Thyroid gland (tissue), 4 donors: ENCODE measurements around the gene NEK6. TPM values are rescaled to one million over a fixed set of nuclear protein-coding genes. Genes with fewer than 3 reads are reported as not detected.

Experiments used
- DNase-seq, 2 donors: peaks; one replicate each; pipeline ENCODE4 v3.0.0-alpha.2; 2019
- H3K27ac ChIP-seq, 3 donors: fragments of 200-600 bp; sonication (generic); 1 replicate in 2 of 3; 2 replicates in 1 of 3; pipeline ENCODE4 v1.5.1; 2016 to 2019; ENCODE audit warnings: mild to moderate bottlenecking in 1 of 3, moderate library complexity in 1 of 3
- H3K27me3 ChIP-seq: fragments of 200-600 bp; sonication (generic); one replicate; pipeline ENCODE4 v1.5.1; 2019
- H3K36me3 ChIP-seq, 2 donors: fragments of 200-600 bp; sonication (generic); one replicate each; pipeline ENCODE4 v1.5.1; 2016 to 2019
- H3K4me1 ChIP-seq, 2 donors: fragments of 200-600 bp; sonication (generic); one replicate each; pipeline ENCODE4 v1.5.1; 2017 to 2019
- H3K4me3 ChIP-seq, 3 donors: fragments of 200-600 bp; sonication (generic); replicated peaks in 1 of 3; 1 replicate in 2 of 3; 2 replicates in 1 of 3; pipeline ENCODE4 v1.5.1; 2016; ENCODE audit warnings: mild to moderate bottlenecking in 1 of 3
- H3K9me3 ChIP-seq: fragments of 200-600 bp; sonication (generic); one replicate; pipeline ENCODE4 v1.5.1; 2017
- CTCF ChIP-seq, 6 experiments: fragments of 200-600 bp in 3 of 6; fragments of 450-650 bp in 3 of 6; sonication (generic) in 3 of 6; IDR thresholded peaks; one replicate each; pipeline ENCODE4 v1.5.1; 2016 to 2019; ENCODE audit warnings: antibody characterized with exemption in 6 of 6, mild to moderate bottlenecking in 2 of 6, inconsistent platforms in 1 of 6, moderate library complexity in 1 of 6
- POLR2A ChIP-seq, 2 donors: fragments of 450-650 bp; IDR thresholded peaks; one replicate each; pipeline ENCODE4 v1.6.1; 2017; ENCODE audit warnings: antibody characterized with exemption in 2 of 2, mild to moderate bottlenecking in 2 of 2, moderate library complexity in 1 of 2
- WGBS, 2 donors: methylation state at CpG; one replicate each; pipeline ENCODE4 v1.1.5; 2017; 5-methylcytosine and 5-hydroxymethylcytosine counted together
- intact Hi-C: fragments of 100-400 bp; cut with DNase I; formaldehyde crosslinking; loops from one replicate; pipeline ENCODE4 v1.15.1; 2023
- total RNA-seq, 4 donors: library from RNA; depleted of rRNA; stranded (reverse); fragments of >200 nt; gene quantifications; one replicate each; pipeline ENCODE4 v1.2.3, GENCODE V29; 2016

The NEK6 gene
- total RNA-seq, 4 donors from 2014 or later: 10.7 to 12.8 (median 11.0) TPM

- Histone ChIP-seq H3K4me3 (no peak overlapping the region), H3K36me3 (no peaks in the 10 kb centered on the region), H3K4me1 (peaks cover 8 to 24% of the 10 kb centered on the region in 2 donors), H3K27ac (no peak overlapping the region), H3K27me3 (no peaks in the 10 kb centered on the region), H3K9me3 (no peaks in the 10 kb centered on the region)
- TF ChIP-seq POLR2A (IDR thresholded peaks at IDR 0.05) (no peak), CTCF (IDR thresholded peaks at IDR 0.05) (no peak)
- 84 to 87% methylated on average over 9 of the region's 9 CpGs for WGBS, 2 donors
- no peak for DNase-seq
- intact Hi-C loops: no loop called here
Measured at GRCh38 chr9:124272979-124273378, 15.2 kb downstream of the NEK6 start.

- H3K27ac ChIP-seq: no peak overlapping the region
- H3K4me1 ChIP-seq: peaks cover 6 to 21% of the 10 kb centered on the region in 2 donors
- WGBS, 2 donors: 84 to 91% methylated on average over 21 of the region's 21 CpGs
- no peak overlapping the region for H3K4me3 ChIP-seq
- H3K27me3 ChIP-seq: no peaks in the 10 kb centered on the region
- DNase-seq: no peak
- H3K9me3 ChIP-seq: no peaks in the 10 kb centered on the region
- intact Hi-C loops: no loop called here
- H3K36me3 ChIP-seq: no peaks in the 10 kb centered on the region
- TF ChIP-seq CTCF (IDR thresholded peaks at IDR 0.05) (no peak), POLR2A (IDR thresholded peaks at IDR 0.05) (no peak)
Measured at GRCh38 chr9:124273427-124274160, 15.8 kb downstream of the NEK6 start.

- Histone ChIP-seq H3K4me1 (peaks cover 9 to 23% of the 10 kb centered on the region in 2 donors), H3K27ac (no peak overlapping the region), H3K4me3 (no peak overlapping the region), H3K27me3 (no peaks in the 10 kb centered on the region), H3K9me3 (no peaks in the 10 kb centered on the region), H3K36me3 (no peaks in the 10 kb centered on the region)
- DNase-seq: no peak
- 86 to 100% methylated on average over 6 of the region's 6 CpGs for WGBS, 2 donors
- TF ChIP-seq CTCF (IDR thresholded peaks at IDR 0.05) (no peak), POLR2A (IDR thresholded peaks at IDR 0.05) (no peak)
- intact Hi-C loops: no loop called here
Measured at GRCh38 chr9:124274226-124274625, 16.5 kb downstream of the NEK6 start.

- TF ChIP-seq POLR2A (IDR thresholded peaks at IDR 0.05) (no peak), CTCF (IDR thresholded peaks at IDR 0.05) (no peak)
- Histone ChIP-seq H3K4me3 (no peak overlapping the region), H3K4me1 (peaks cover 14 to 28% of the 10 kb centered on the region in 2 donors), H3K27me3 (no peaks in the 10 kb centered on the region), H3K9me3 (no peaks in the 10 kb centered on the region), H3K36me3 (no peaks in the 10 kb centered on the region), H3K27ac (no peak overlapping the region)
- no peak for DNase-seq
- intact Hi-C loops: no loop called here
- 93 to 94% methylated on average over 7 of the region's 7 CpGs for WGBS, 2 donors
Measured at GRCh38 chr9:124274738-124275137, 17.0 kb downstream of the NEK6 start.

GRCh38 chr9:124277420-124277819 is 19.7 kb downstream of the NEK6 start:
- intact Hi-C loops: no loop called here
- TF ChIP-seq POLR2A (IDR thresholded peaks at IDR 0.05) (no peak), CTCF (IDR thresholded peaks at IDR 0.05) (no peak)
- no peaks in the 10 kb centered on the region for H3K9me3 ChIP-seq
- 85 to 93% methylated on average over 17 of the region's 17 CpGs for WGBS, 2 donors
- H3K27ac ChIP-seq: no peak overlapping the region
- no peaks in the 10 kb centered on the region for H3K27me3 ChIP-seq
- DNase-seq: no peak
- peaks cover 20 to 34% of the 10 kb centered on the region in 2 donors for H3K4me1 ChIP-seq
- H3K36me3 ChIP-seq: no peaks in the 10 kb centered on the region
- H3K4me3 ChIP-seq: no peak overlapping the region
